HepG2 (cell line): ENCODE results near the gene CPNE8. TPM values are rescaled to one million over a fixed set of nuclear protein-coding genes. Genes with fewer than 3 reads are reported as not detected.

Experiments
- ATAC-seq: fragments of 200-7000 bp; cut with Tn5 transposase; 3 replicates; pipeline ENCODE4 v1.9.1; 2020; ENCODE audit warnings: mild to moderate bottlenecking, moderate library complexity
- BruUV-seq: library from RNA; stranded (reverse); fragments of 400-500 nt; replicated peaks from 2 replicates; lab custom pipeline; 2021; lab: Mats Ljungman, UMichigan
- CTCF ChIA-PET: fragments of 300-600 bp; formaldehyde crosslinking; extraction: SDS; loops from one replicate; lab custom pipeline; 2021; ENCODE audit warnings: low total read pairs, inconsistent platforms, low intra/inter-chr PET ratio; lab: Yijun Ruan, JAX
- POLR2A ChIA-PET: fragments of 350-600 bp; sonication (Branson Sonifier 250); formaldehyde crosslinking; loops from one replicate; lab custom pipeline; 2020; ENCODE audit warnings: antibody characterized with exemption, inconsistent platforms; lab: Yijun Ruan, JAX
- DNase-seq: peaks from one replicate; pipeline ENCODE4 v3.0.0-alpha.2; 2015; ENCODE audit warnings: low spot score
- FAIRE-seq: peaks from 3 replicates; lab custom pipeline; 2011; peaks lifted over from hg19 to GRCh38; lab: Jason Lieb, UNC
- H2AFZ ChIP-seq: one replicate; pipeline ENCODE4 v1.6.1; 2011; ENCODE audit warnings: low read length, inconsistent platforms
- H3K27ac ChIP-seq: fragments of 300-600 bp; 3 replicates; pipeline ENCODE4 v1.8.0; 2011; ENCODE audit warnings: mixed run types, mild to moderate bottlenecking, mixed read lengths, low read length, inconsistent platforms; ENCODE audit not compliant: insufficient read depth; ENCODE audit errors: extremely low read length
- H3K27me3 ChIP-seq, 2 experiments: fragments of 200-600 bp in 1 of 2; 2 replicates in 1 of 2; 3 replicates in 1 of 2; pipeline versions ENCODE4 v1.6.0 to v1.8.0; 2011; ENCODE audit warnings: low read length in 2 of 2, mild to moderate bottlenecking in 2 of 2, moderate library complexity in 2 of 2, inconsistent platforms in 1 of 2; ENCODE audit not compliant: insufficient read depth in 2 of 2, control insufficient read depth in 1 of 2
- H3K36me3 ChIP-seq, 2 experiments: fragments of 200-600 bp in 1 of 2; replicated peaks in 1 of 2; 2 replicates in 1 of 2; 3 replicates in 1 of 2; pipeline versions ENCODE4 v1.5.1 to v1.8.0; 2011; ENCODE audit warnings: low read length in 2 of 2, inconsistent platforms in 1 of 2; ENCODE audit not compliant: insufficient read depth in 2 of 2, control insufficient read depth in 1 of 2
- H3K4me1 ChIP-seq: 2 replicates; pipeline ENCODE4 v1.5.1; 2012; ENCODE audit warnings: low read length, inconsistent platforms; ENCODE audit not compliant: insufficient read depth
- H3K4me2 ChIP-seq: 2 replicates; pipeline ENCODE4 v1.6.0; 2011; ENCODE audit warnings: low read depth, low read length, inconsistent platforms
- H3K4me3 ChIP-seq, 3 experiments: fragments of 200-600 bp in 1 of 3; sonication (generic), shearing (Covaris generic) in 1 of 3; replicated peaks in 1 of 3; 2 replicates each; pipeline ENCODE4 v1.5.1; 2011 to 2016; ENCODE audit warnings: low read length in 3 of 3, inconsistent platforms in 2 of 3, low read depth in 2 of 3, mild to moderate bottlenecking in 2 of 3, control low read depth in 1 of 3, mixed read lengths in 1 of 3; ENCODE audit not compliant: insufficient read depth in 1 of 3
- H3K79me2 ChIP-seq: one replicate; pipeline ENCODE4 v1.6.1; 2011; ENCODE audit warnings: low read length, inconsistent platforms; ENCODE audit not compliant: insufficient read depth
- H3K9ac ChIP-seq: 2 replicates; pipeline ENCODE4 v1.6.0; 2011; ENCODE audit warnings: mild to moderate bottlenecking, low read depth, low read length, inconsistent platforms; ENCODE audit not compliant: insufficient read depth
- H3K9me3 ChIP-seq: 2 replicates; pipeline ENCODE4 v1.5.1; 2012; ENCODE audit warnings: mild to moderate bottlenecking, low read length
- H4K20me1 ChIP-seq: 2 replicates; pipeline ENCODE4 v1.6.0; 2011; ENCODE audit warnings: inconsistent platforms, mild to moderate bottlenecking, low read length, moderate library complexity; ENCODE audit not compliant: insufficient read depth
- GATAD1 ChIP-seq: IDR thresholded peaks from 2 replicates; pipeline ENCODE4 v1.6.1; 2016; ENCODE audit warnings: missing genetic modification reagents, missing compliant biosample characterization
- HHEX ChIP-seq: IDR thresholded peaks from 2 replicates; pipeline ENCODE4 v1.6.1; 2016; ENCODE audit warnings: control low read depth
- HMG20A ChIP-seq: IDR thresholded peaks from 2 replicates; pipeline ENCODE4 v1.6.1; 2016; ENCODE audit warnings: borderline replicate concordance
- HOXA5 ChIP-seq: sonication (generic); formaldehyde crosslinking; IDR thresholded peaks from 2 replicates; pipeline ENCODE4 v1.4.0; 2020; ENCODE audit warnings: missing genetic modification reagents
- IKZF1 ChIP-seq: fragments of 450-650 bp; IDR thresholded peaks from 2 replicates; pipeline ENCODE4 v1.7.1; 2016
- KLF16 ChIP-seq, 2 experiments: sonication (generic) in 1 of 2; formaldehyde crosslinking in 1 of 2; IDR thresholded peaks; 2 replicates each; pipeline versions ENCODE4 v1.6.1 to v1.8.0; 2016 to 2023; ENCODE audit warnings: missing genetic modification reagents in 2 of 2, missing compliant biosample characterization in 1 of 2
- NONO ChIP-seq, 2 experiments: fragments of 450-650 bp in 1 of 2; sonication (generic) in 1 of 2; formaldehyde crosslinking in 1 of 2; IDR thresholded peaks in 1 of 2; conservative IDR thresholded peaks in 1 of 2; 2 replicates each; pipeline versions ENCODE4 v1.6.1 to v1.8.0; 2017 to 2022; ENCODE audit warnings: mild to moderate bottlenecking in 1 of 2, missing genetic modification reagents in 1 of 2, moderate library complexity in 1 of 2
- TCF7 ChIP-seq: sonication (generic); IDR thresholded peaks from 2 replicates; pipeline ENCODE4 v1.6.1; 2016; ENCODE audit warnings: antibody characterized with exemption, low read depth
- THAP11 ChIP-seq: IDR thresholded peaks from 2 replicates; pipeline ENCODE4 v1.6.1; 2016; ENCODE audit warnings: missing biosample characterization, missing genetic modification reagents
- XBP1 ChIP-seq: sonication (generic); formaldehyde crosslinking; IDR thresholded peaks from 2 replicates; pipeline ENCODE4 v1.5.0; 2020; ENCODE audit warnings: missing genetic modification reagents
- YEATS2 ChIP-seq: sonication (generic); formaldehyde crosslinking; IDR thresholded peaks from 2 replicates; pipeline ENCODE4 v1.4.0; 2020; ENCODE audit warnings: missing genetic modification reagents, borderline replicate concordance
- ZNF234 ChIP-seq: sonication (generic); formaldehyde crosslinking; conservative IDR thresholded peaks from 2 replicates; pipeline ENCODE4 v1.5.1; 2020; ENCODE audit warnings: mild to moderate bottlenecking, missing genetic modification reagents
- ZNF33A ChIP-seq: sonication (generic); formaldehyde crosslinking; IDR thresholded peaks from 2 replicates; pipeline ENCODE4 v1.5.1; 2020; ENCODE audit warnings: missing genetic modification reagents, mild to moderate bottlenecking, moderate library complexity, borderline replicate concordance
- ZNF749 ChIP-seq: sonication (generic); formaldehyde crosslinking; IDR thresholded peaks from 2 replicates; pipeline ENCODE4 v1.8.0; 2022; ENCODE audit warnings: mild to moderate bottlenecking, missing genetic modification reagents, moderate library complexity, borderline replicate concordance
- ZNF816 ChIP-seq: sonication (generic); formaldehyde crosslinking; IDR thresholded peaks from 2 replicates; pipeline ENCODE4 v1.8.0; 2022; ENCODE audit warnings: missing genetic modification reagents, mild to moderate bottlenecking, borderline replicate concordance
- WGBS: methylation state at CpG from one replicate; pipeline ENCODE4 v1.1.6; 2017; ENCODE audit warnings: low lambda C conversion rate; 5-methylcytosine and 5-hydroxymethylcytosine counted together
- in situ Hi-C: cut with HindIII; loops from 2 replicates; pipeline ENCODE4 v1.10.0; 2017; ENCODE audit warnings: low pct_unique_long_range_greater_than_20kb; ENCODE audit not compliant: extremely low pct_ligation_motif_present
- intact Hi-C: fragments of 100-400 bp; cut with micrococcal nuclease; formaldehyde crosslinking; loops from one replicate; pipeline ENCODE4 v1.10.0; 2022; ENCODE audit not compliant: unreplicated experiment
- polyA plus RNA-seq, 8 experiments: library from polyadenylated mRNA; depleted of rRNA in 3 of 8; stranded (reverse) in 7 of 8; unstranded in 1 of 8; fragments of >200 nt; fragmentation: Illumina TruSeq in 4 of 8; extraction: Trizol in 4 of 8; gene quantifications; 2 replicates each; pipeline versions ENCODE4 v1.2.1 to v1.2.3, GENCODE V29; 2011 to 2016; ENCODE audit warnings: low read depth in 4 of 8, missing spikeins in 1 of 8, mixed read lengths in 1 of 8; ENCODE audit not compliant: insufficient read depth in 1 of 8
- total RNA-seq, 5 experiments: library from RNA; depleted of rRNA; stranded (reverse); fragments of >200 nt; fragmentation: Illumina TruSeq; extraction: Trizol; gene quantifications; 2 replicates each; pipeline ENCODE4 v1.2.3, GENCODE V29; 2016; ENCODE audit warnings: low read depth in 1 of 5
- TF ChIP-seq, protein P1 (sequence below): sonication (generic); formaldehyde crosslinking; IDR thresholded peaks from 2 replicates; pipeline ENCODE4 v1.5.0; 2020; ENCODE audit warnings: missing genetic modification reagents, mild to moderate bottlenecking, borderline replicate concordance

The CPNE8 gene
- total and polyA plus RNA-seq, 2 of the 13 experiments (the other 11 are each of a cell fraction or from before 2014, with no cell fraction given): 2.4 to 2.7 TPM

DNA sequence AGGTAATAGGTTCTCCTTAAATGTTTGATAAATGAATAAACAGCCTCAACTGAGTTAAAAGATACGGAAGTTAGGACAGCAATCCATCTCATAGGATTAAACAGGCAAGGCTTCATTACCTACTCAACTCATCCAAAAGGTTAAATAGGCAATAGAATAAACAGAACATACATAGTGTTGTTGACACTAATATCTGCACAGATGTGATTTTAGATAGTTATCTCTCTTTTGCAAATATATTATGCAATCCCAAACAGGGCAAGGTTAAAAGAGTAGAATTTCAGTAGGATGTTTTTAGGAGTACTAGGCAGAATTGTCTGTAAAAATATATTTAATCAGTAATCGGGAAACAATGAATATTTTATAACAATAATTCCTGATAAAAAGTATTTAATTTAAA is 276.3 kb downstream of the CPNE8 start:
- CTCF ChIA-PET: no interaction called here
- Histone ChIP-seq H3K4me2 (no peak overlapping the region), H3K27me3 (no peaks in the 10 kb centered on the region; a peak in 1 of 5 replicates), H3K4me3 (no peak overlapping the region), H3K9ac (no peak overlapping the region), H3K36me3 (no peaks in the 10 kb centered on the region), H2AFZ (no peak overlapping the region), H3K79me2 (no peaks in the 10 kb centered on the region), H4K20me1 (no peaks in the 10 kb centered on the region), H3K9me3 (peaks cover 8% of the 10 kb centered on the region), H3K4me1 (no peaks in the 10 kb centered on the region), H3K27ac (no peak overlapping the region)
- ATAC-seq: no peak
- BruUV-seq: no TSS peak
- 3% methylated on average over 2 of the region's 2 CpGs for WGBS
- FAIRE-seq: no peak
- no peak for DNase-seq
- intact Hi-C loops: no loop called here
- POLR2A ChIA-PET: no interaction called here
- TF ChIP-seq NONO (IDR thresholded peaks at IDR 0.05) (no peak), NONO (CRISPR knock-in tag; conservative IDR thresholded peaks at IDR 0.05) (no peak), TCF7 (no peak), HOXA5 (no peak), HMG20A (CRISPR knock-in tag) (no peak), ZNF816 (no peak), ZNF234 (CRISPR knock-in tag) (no peak), ZNF749 (CRISPR knock-in tag) (no peak), YEATS2 (no peak), GATAD1 (CRISPR knock-in tag) (no peak), ZNF33A (CRISPR knock-in tag) (no peak), THAP11 (no peak), IKZF1 (no peak), HHEX (CRISPR knock-in tag) (no peak), KLF16 (CRISPR knock-in tag; IDR thresholded peaks at IDR 0.05) (no peak), XBP1 (no peak)
- TF ChIP-seq, protein P1, sequence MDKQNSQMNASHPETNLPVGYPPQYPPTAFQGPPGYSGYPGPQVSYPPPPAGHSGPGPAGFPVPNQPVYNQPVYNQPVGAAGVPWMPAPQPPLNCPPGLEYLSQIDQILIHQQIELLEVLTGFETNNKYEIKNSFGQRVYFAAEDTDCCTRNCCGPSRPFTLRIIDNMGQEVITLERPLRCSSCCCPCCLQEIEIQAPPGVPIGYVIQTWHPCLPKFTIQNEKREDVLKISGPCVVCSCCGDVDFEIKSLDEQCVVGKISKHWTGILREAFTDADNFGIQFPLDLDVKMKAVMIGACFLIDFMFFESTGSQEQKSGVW (CRISPR knock-in tag): no peak
- in situ Hi-C loops: no loop called here
